Stimulated activated CD4-positive, alpha-beta T cell treated with anti-CD3 and anti-CD28 coated beads, Interleukin-12 subunit alpha, Interleukin-12 subunit beta, amount 100 ng/mL, for 4 hours (primary cell): ENCODE measurements around the gene DNM2.
"Not testable (repeated sequence)": the region's sequence is repeated elsewhere in the genome, so short reads cannot be mapped to it uniquely, and the experiment has no call there.

Source experiments
- DNase-seq: peaks from one replicate; pipeline ENCODE4 v3.0.0-alpha.2; 2020

The DNM2 gene

GRCh38 chr19:10818301-10819123 is 100.6 kb downstream of the DNM2 start:
- DNase-seq: no peak

GRCh38 chr19:10819124-10820060 is 101.5 kb downstream of the DNM2 start:
- DNase-seq: no peak

GRCh38 chr19:10820173-10820572 is 102.3 kb downstream of the DNM2 start:
- DNase-seq: no peak

GRCh38 chr19:10823690-10824089 is 105.8 kb downstream of the DNM2 start:
- DNase-seq: no peak

- DNase-seq: no peak
Observed at GRCh38 chr19:10826231-10826630, 108.4 kb downstream of the DNM2 start.

GRCh38 chr19:10826846-10827245 is 109.0 kb downstream of the DNM2 start:
- no peak for DNase-seq

GRCh38 chr19:10828981-10829821 is 111.3 kb downstream of the DNM2 start:
- no peak for DNase-seq

GRCh38 chr19:10829967-10830366 is 112.1 kb downstream of the DNM2 start:
- DNase-seq: no peak

- no peak for DNase-seq
Observed at GRCh38 chr19:10830370-10830769, 112.5 kb downstream of the DNM2 start.

GRCh38 chr19:10830931-10831779 is 113.3 kb downstream of the DNM2 start:
- DNase-seq: no peak

- no peak for DNase-seq
Observed at GRCh38 chr19:10831987-10832938, 114.4 kb downstream of the DNM2 start.

- DNase-seq: no peak
Observed at GRCh38 chr19:10832939-10833296, 115.0 kb downstream of the DNM2 start.

GRCh38 chr19:10835089-10835753 is 117.3 kb downstream of the DNM2 start:
- no peak for DNase-seq

- peak; percentile 94 for DNase-seq
Observed at GRCh38 chr19:10835754-10836478, 118.0 kb downstream of the DNM2 start, which contains the start of gene TMED1. TMED1 (minus strand) TSS chr19:10836212; CDS start chr19:10836191, 21 bp downstream.

- DNase-seq: peak; percentile 75
Observed at GRCh38 chr19:10836479-10837330, 118.8 kb downstream of the DNM2 start.

GRCh38 chr19:10837649-10838048 is 119.8 kb downstream of the DNM2 start:
- not testable (repeated sequence) for DNase-seq

GRCh38 chr19:10838377-10838776 is 120.5 kb downstream of the DNM2 start:
- DNase-seq: no peak
